K562 (cell line): Measurements from ENCODE around the gene EMILIN3. TPM values are rescaled to one million over a fixed set of nuclear protein-coding genes. Genes with fewer than 3 reads are reported as not detected.

Experiments used
- ATAC-seq: fragments of 200-7000 bp; cut with Tn5 transposase; 3 replicates; pipeline ENCODE4 v1.9.1; 2020; ENCODE audit warnings: moderate library complexity
- BruUV-seq: library from RNA; stranded (reverse); fragments of 400-500 nt; replicated peaks from 2 replicates; lab custom pipeline; 2021; lab: Mats Ljungman, UMichigan
- CTCF ChIA-PET: fragments of 300-600 bp; formaldehyde crosslinking; extraction: SDS; loops from one replicate; lab custom pipeline; 2021; ENCODE audit warnings: low intra/inter-chr PET ratio; lab: Yijun Ruan, JAX
- POLR2A ChIA-PET: fragments of 300-600, 350-650 bp; sonication (Branson Sonifier 250); formaldehyde crosslinking; extraction: SDS; loops from one replicate; lab custom pipeline; 2021; ENCODE audit warnings: antibody characterized with exemption, inconsistent platforms; lab: Yijun Ruan, JAX
- DNase-seq, 4 experiments: peaks; one replicate each; pipeline versions ENCODE4 v3.0.0 to v3.0.0-alpha.2; 2011 to 2018; ENCODE audit warnings: low spot score in 3 of 4, mixed read lengths in 3 of 4; ENCODE audit errors: extremely low read depth in 1 of 4
- FAIRE-seq: peaks from 2 replicates; lab custom pipeline; 2011; peaks lifted over from hg19 to GRCh38; lab: Jason Lieb, UNC
- H2AFZ ChIP-seq: 2 replicates; pipeline ENCODE4 v1.6.0; 2011; ENCODE audit warnings: low read depth, low read length, control low read depth, inconsistent platforms
- H3K27ac ChIP-seq: fragments of 200-600 bp; 3 replicates; pipeline ENCODE4 v1.8.0; 2011; ENCODE audit warnings: low read depth, mild to moderate bottlenecking, control low read depth, inconsistent platforms, low read length, moderate library complexity, mixed read lengths; ENCODE audit errors: extremely low read depth
- H3K27me3 ChIP-seq, 2 experiments: fragments of 300-600 bp in 1 of 2; 2 replicates in 1 of 2; 3 replicates in 1 of 2; pipeline versions ENCODE4 v1.6.0 to v1.8.0; 2011; ENCODE audit warnings: inconsistent platforms in 2 of 2, low read length in 2 of 2, mild to moderate bottlenecking in 1 of 2, mixed read lengths in 1 of 2, moderate library complexity in 1 of 2; ENCODE audit not compliant: control insufficient read depth in 2 of 2, insufficient read depth in 2 of 2
- H3K36me3 ChIP-seq: fragments of 300-600 bp; 3 replicates; pipeline ENCODE4 v1.8.0; 2011; ENCODE audit warnings: mild to moderate bottlenecking, low read length, inconsistent platforms; ENCODE audit not compliant: control insufficient read depth, insufficient read depth
- H3K4me1 ChIP-seq, 2 experiments: fragments of 200-600 bp in 1 of 2; replicated peaks in 1 of 2; 2 replicates in 1 of 2; 3 replicates in 1 of 2; pipeline versions ENCODE4 v1.5.1 to v1.8.0; 2011; ENCODE audit warnings: inconsistent platforms in 2 of 2, low read length in 2 of 2, mild to moderate bottlenecking in 1 of 2, mixed read lengths in 1 of 2, moderate library complexity in 1 of 2; ENCODE audit not compliant: control insufficient read depth in 2 of 2, insufficient read depth in 2 of 2
- H3K4me2 ChIP-seq: 2 replicates; pipeline ENCODE4 v1.6.1; 2011; ENCODE audit warnings: low read length, control low read depth, inconsistent platforms, mixed read lengths; ENCODE audit not compliant: insufficient read depth
- H3K4me3 ChIP-seq: fragments of 200-600 bp; sonication (generic), shearing (Covaris generic); 2 replicates; pipeline ENCODE4 v1.5.1; 2016; ENCODE audit warnings: control low read depth, inconsistent platforms
- H3K79me2 ChIP-seq: fragments of 200-600 bp; 3 replicates; pipeline ENCODE4 v1.8.0; 2011; ENCODE audit warnings: low read length, inconsistent platforms; ENCODE audit not compliant: control insufficient read depth, insufficient read depth
- H3K9ac ChIP-seq, 2 experiments: 2 replicates each; pipeline versions ENCODE4 v1.6.0 to v1.6.1; 2011; ENCODE audit warnings: low read depth in 2 of 2, low read length in 2 of 2, control low read depth in 1 of 2, inconsistent platforms in 1 of 2, mild to moderate bottlenecking in 1 of 2, mixed read lengths in 1 of 2; ENCODE audit not compliant: insufficient read depth in 1 of 2
- H3K9me1 ChIP-seq: one replicate; pipeline ENCODE4 v1.6.0; 2011; ENCODE audit warnings: inconsistent platforms, mild to moderate bottlenecking, low read length, moderate library complexity; ENCODE audit not compliant: control insufficient read depth, insufficient read depth
- H3K9me3 ChIP-seq: replicated peaks from 2 replicates; pipeline ENCODE4 v1.5.1; 2011; ENCODE audit warnings: low read depth, low read length, inconsistent platforms; ENCODE audit not compliant: control insufficient read depth, insufficient read depth
- H4K20me1 ChIP-seq: replicated peaks from 2 replicates; pipeline ENCODE4 v1.6.1; 2011; ENCODE audit warnings: low read length, inconsistent platforms, mixed read lengths; ENCODE audit not compliant: control insufficient read depth, insufficient read depth
- CTBP1 ChIP-seq: fragments of 450-650 bp; IDR thresholded peaks from 2 replicates; pipeline ENCODE4 v1.6.1; 2016; ENCODE audit warnings: borderline replicate concordance
- ELF2 ChIP-seq: fragments of 250-450 bp; sonication (Bioruptor Pico); IDR thresholded peaks from 2 replicates; pipeline ENCODE4 v1.5.0; 2021; ENCODE audit warnings: mild to moderate bottlenecking
- PURB ChIP-seq: sonication (generic); formaldehyde crosslinking; IDR thresholded peaks from 2 replicates; pipeline ENCODE4 v1.9.0; 2021; ENCODE audit warnings: low read depth, mild to moderate bottlenecking, missing genetic modification reagents
- ZNF3 ChIP-seq: fragments of 250-450 bp; sonication (Bioruptor Pico); IDR thresholded peaks from 2 replicates; pipeline ENCODE4 v1.5.0; 2021; ENCODE audit warnings: mild to moderate bottlenecking, moderate library complexity
- ZNF699 ChIP-seq: fragments of 250-450 bp; sonication (Bioruptor Pico); IDR thresholded peaks from 2 replicates; pipeline ENCODE4 v1.8.0; 2021; ENCODE audit warnings: mild to moderate bottlenecking, moderate library complexity; ENCODE audit not compliant: insufficient replicate concordance
- WGBS: fragments of 100-300 bp; shearing (Covaris generic); methylation state at CpG from one replicate; pipeline ENCODE4 v1.1.6; 2016; ENCODE audit warnings: low coverage, mixed read lengths; ENCODE audit not compliant: insufficient coverage; ENCODE audit errors: missing lambda C conversion rate; 5-methylcytosine and 5-hydroxymethylcytosine counted together
- in situ Hi-C: fragments of 300-500 bp; cut with MboI; formaldehyde crosslinking; loops from 4 replicates; pipeline ENCODE4 v1.15.0; 2018; ENCODE audit warnings: inconsistent platforms, mixed read lengths
- intact Hi-C: fragments of 100-400 bp; cut with micrococcal nuclease; formaldehyde crosslinking; loops from 2 replicates; pipeline ENCODE4 v1.14.2; 2022
- polyA plus RNA-seq, 8 experiments: library from polyadenylated mRNA; depleted of rRNA in 4 of 8; stranded (reverse) in 5 of 8; unstranded in 3 of 8; fragments of >200 nt; fragmentation: Nextera tagmentation in 2 of 8; fragmentation: Illumina TruSeq in 1 of 8; extraction: Ambion mirVana in 2 of 8; extraction: Trizol in 1 of 8; gene quantifications; 2 replicates each; pipeline versions ENCODE4 v1.2.1 to v1.2.3, GENCODE V29; 2011 to 2014; ENCODE audit warnings: inconsistent platforms in 1 of 8, missing spikeins in 1 of 8
- total RNA-seq, 7 experiments: library from RNA; depleted of rRNA in 6 of 7; stranded (reverse); fragments of >200 nt in 6 of 7; fragmentation: Illumina TruSeq in 2 of 7; extraction: Trizol in 2 of 7; gene quantifications; 2 replicates each; pipeline versions ENCODE4 v1.2.1 to v1.2.3, GENCODE V29; 2011 to 2021; ENCODE audit warnings: low replicate concordance in 1 of 7
- TF ChIP-seq, protein P1 (sequence below): fragments of 450-650 bp; formaldehyde crosslinking; IDR thresholded peaks from 2 replicates; pipeline ENCODE4 v1.4.0; 2020; ENCODE audit warnings: mild to moderate bottlenecking, moderate library complexity
- TF ChIP-seq, protein P2 (sequence below): fragments of 250-450 bp; sonication (Bioruptor Pico); IDR thresholded peaks from 2 replicates; pipeline ENCODE4 v1.4.0; 2020; ENCODE audit warnings: mild to moderate bottlenecking, moderate library complexity
- TF ChIP-seq, protein P3 (sequence below): fragments of 250-450 bp; sonication (Bioruptor Pico); IDR thresholded peaks from 2 replicates; pipeline ENCODE4 v1.8.0; 2022; ENCODE audit warnings: moderate library complexity, mild to moderate bottlenecking, inconsistent platforms
- TF ChIP-seq, protein P4 (sequence below): fragments of 250-450 bp; sonication (Bioruptor Pico); IDR thresholded peaks from 2 replicates; pipeline ENCODE4 v1.5.0; 2020; ENCODE audit warnings: mild to moderate bottlenecking
- TF ChIP-seq, protein P5 (sequence below): fragments of 250-450 bp; sonication (Bioruptor Pico); IDR thresholded peaks from 2 replicates; pipeline ENCODE4 v1.4.0; 2020; ENCODE audit warnings: borderline replicate concordance
- TF ChIP-seq, protein P6 (sequence below): fragments of 200-800 bp; sonication (Bioruptor generic); IDR thresholded peaks from 2 replicates; pipeline ENCODE4 v1.6.1; 2017; ENCODE audit warnings: missing genetic modification characterization, missing compliant biosample characterization

EMILIN3 gene
- total and polyA plus RNA-seq, 9 of the 15 experiments (the other 6 are each of a cell fraction or from before 2014, with no cell fraction given), result 0.01 to 0.07 TPM; not detected in 7

DNA sequence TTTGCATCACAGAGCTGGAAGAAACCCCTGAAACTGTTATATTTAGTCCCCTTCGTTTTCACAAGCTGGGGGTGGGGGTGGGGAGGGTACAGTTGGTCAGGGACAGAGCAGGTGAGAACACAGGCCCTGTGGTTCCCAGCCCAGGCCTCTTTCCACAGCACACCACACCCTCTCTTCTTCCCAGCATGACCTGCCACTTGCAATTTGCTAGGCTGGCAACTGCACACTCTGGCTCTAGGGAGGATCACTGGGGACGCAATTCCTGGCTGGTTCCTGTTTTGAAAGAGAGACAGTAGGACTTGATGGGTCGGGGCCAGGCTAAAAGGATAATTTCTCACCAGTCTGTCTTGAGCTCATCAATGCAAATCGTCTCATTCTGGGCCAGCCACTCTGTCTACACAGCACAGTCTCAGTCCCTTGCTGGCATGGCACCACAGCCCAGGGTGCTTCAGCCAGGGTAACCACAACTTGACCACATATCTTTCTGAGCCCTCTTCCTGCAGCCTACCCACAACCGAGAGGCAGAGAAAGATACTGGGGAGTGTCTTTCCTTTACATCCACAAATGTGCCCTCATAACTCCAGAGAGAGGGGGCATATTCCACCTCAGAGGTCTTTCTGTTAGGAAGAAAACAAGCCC lies 41.7 kb upstream of the EMILIN3 start:
- DNase-seq (no peak), FAIRE-seq (no peak), ATAC-seq (no peak)
- H3K9ac ChIP-seq, result no peak overlapping the region
- no TSS peak for BruUV-seq
- H3K9me3 ChIP-seq, result no peaks in the 10 kb centered on the region
- no peaks in the 10 kb centered on the region for H3K27me3 ChIP-seq
- H3K79me2 ChIP-seq, result no peaks in the 10 kb centered on the region
- H3K9me1 ChIP-seq, result no peaks in the 10 kb centered on the region
- H3K4me3 ChIP-seq, result no peak overlapping the region
- H3K4me2 ChIP-seq, result no peak overlapping the region
- TF ChIP-seq, protein P1, sequence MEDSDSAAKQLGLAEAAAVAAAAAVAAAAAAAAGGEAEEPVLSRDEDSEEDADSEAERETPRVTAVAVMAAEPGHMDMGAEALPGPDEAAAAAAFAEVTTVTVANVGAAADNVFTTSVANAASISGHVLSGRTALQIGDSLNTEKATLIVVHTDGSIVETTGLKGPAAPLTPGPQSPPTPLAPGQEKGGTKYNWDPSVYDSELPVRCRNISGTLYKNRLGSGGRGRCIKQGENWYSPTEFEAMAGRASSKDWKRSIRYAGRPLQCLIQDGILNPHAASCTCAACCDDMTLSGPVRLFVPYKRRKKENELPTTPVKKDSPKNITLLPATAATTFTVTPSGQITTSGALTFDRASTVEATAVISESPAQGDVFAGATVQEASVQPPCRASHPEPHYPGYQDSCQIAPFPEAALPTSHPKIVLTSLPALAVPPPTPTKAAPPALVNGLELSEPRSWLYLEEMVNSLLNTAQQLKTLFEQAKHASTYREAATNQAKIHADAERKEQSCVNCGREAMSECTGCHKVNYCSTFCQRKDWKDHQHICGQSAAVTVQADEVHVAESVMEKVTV (CRISPR knock-in tag), result no peak
- TF ChIP-seq PURB (CRISPR knock-in tag), result no peak
- TF ChIP-seq CTBP1, result no peak
- TF ChIP-seq, protein P2, sequence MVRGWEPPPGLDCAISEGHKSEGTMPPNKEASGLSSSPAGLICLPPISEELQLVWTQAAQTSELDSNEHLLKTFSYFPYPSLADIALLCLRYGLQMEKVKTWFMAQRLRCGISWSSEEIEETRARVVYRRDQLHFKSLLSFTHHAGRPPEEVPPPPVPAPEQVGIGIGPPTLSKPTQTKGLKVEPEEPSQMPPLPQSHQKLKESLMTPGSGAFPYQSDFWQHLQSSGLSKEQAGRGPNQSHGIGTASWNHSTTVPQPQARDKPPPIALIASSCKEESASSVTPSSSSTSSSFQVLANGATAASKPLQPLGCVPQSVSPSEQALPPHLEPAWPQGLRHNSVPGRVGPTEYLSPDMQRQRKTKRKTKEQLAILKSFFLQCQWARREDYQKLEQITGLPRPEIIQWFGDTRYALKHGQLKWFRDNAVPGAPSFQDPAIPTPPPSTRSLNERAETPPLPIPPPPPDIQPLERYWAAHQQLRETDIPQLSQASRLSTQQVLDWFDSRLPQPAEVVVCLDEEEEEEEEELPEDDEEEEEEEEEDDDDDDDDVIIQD (CRISPR knock-in tag), result no peak
- TF ChIP-seq, protein P3, sequence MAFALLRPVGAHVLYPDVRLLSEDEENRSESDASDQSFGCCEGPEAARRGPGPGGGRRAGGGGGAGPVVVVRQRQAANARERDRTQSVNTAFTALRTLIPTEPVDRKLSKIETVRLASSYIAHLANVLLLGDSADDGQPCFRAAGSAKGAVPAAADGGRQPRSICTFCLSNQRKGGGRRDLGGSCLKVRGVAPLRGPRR (CRISPR knock-in tag), result no peak
- TF ChIP-seq, protein P4, sequence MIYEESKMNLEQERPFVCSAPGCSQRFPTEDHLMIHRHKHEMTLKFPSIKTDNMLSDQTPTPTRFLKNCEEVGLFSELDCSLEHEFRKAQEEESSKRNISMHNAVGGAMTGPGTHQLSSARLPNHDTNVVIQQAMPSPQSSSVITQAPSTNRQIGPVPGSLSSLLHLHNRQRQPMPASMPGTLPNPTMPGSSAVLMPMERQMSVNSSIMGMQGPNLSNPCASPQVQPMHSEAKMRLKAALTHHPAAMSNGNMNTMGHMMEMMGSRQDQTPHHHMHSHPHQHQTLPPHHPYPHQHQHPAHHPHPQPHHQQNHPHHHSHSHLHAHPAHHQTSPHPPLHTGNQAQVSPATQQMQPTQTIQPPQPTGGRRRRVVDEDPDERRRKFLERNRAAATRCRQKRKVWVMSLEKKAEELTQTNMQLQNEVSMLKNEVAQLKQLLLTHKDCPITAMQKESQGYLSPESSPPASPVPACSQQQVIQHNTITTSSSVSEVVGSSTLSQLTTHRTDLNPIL (CRISPR knock-in tag), result no peak
- no peak for TF ChIP-seq ZNF699
- TF ChIP-seq ZNF3 (CRISPR knock-in tag), result no peak
- TF ChIP-seq, protein P5, sequence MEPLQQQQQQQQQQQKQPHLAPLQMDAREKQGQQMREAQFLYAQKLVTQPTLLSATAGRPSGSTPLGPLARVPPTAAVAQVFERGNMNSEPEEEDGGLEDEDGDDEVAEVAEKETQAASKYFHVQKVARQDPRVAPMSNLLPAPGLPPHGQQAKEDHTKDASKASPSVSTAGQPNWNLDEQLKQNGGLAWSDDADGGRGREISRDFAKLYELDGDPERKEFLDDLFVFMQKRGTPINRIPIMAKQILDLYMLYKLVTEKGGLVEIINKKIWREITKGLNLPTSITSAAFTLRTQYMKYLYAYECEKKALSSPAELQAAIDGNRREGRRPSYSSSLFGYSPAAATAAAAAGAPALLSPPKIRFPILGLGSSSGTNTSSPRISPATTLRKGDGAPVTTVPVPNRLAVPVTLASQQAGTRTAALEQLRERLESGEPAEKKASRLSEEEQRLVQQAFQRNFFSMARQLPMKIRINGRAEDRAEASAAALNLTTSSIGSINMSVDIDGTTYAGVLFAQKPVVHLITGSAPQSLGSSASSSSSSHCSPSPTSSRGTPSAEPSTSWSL, result no peak
- no peak for TF ChIP-seq ELF2 (CRISPR knock-in tag)
- TF ChIP-seq, protein P6, sequence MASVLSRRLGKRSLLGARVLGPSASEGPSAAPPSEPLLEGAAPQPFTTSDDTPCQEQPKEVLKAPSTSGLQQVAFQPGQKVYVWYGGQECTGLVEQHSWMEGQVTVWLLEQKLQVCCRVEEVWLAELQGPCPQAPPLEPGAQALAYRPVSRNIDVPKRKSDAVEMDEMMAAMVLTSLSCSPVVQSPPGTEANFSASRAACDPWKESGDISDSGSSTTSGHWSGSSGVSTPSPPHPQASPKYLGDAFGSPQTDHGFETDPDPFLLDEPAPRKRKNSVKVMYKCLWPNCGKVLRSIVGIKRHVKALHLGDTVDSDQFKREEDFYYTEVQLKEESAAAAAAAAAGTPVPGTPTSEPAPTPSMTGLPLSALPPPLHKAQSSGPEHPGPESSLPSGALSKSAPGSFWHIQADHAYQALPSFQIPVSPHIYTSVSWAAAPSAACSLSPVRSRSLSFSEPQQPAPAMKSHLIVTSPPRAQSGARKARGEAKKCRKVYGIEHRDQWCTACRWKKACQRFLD (CRISPR knock-in tag), result no peak
- intact Hi-C loops (no loop called here), in situ Hi-C loops (no loop called here)
- ChIA-PET CTCF (no interaction called here), POLR2A (interaction anchor here (1.2 kb wide), 1 partner anchor 11 kb away, joined by 3 read pairs; no protein-coding TSS in a partner anchor)
- 61% methylated on average over 5 of the region's 5 CpGs for WGBS
- H2AFZ ChIP-seq, result no peak overlapping the region
- H4K20me1 ChIP-seq, result no peaks in the 10 kb centered on the region; the same call in 1 of the 2 replicates
- H3K27ac ChIP-seq, result no peak overlapping the region
- H3K36me3 ChIP-seq, result peaks cover 74% of the 10 kb centered on the region; the same call in 2 of the 3 replicates
- H3K4me1 ChIP-seq, result peaks cover 0 to 4% of the 10 kb centered on the region in 2 experiments; a peak in 3 of 5 replicates
